HepG2 (cell line): ENCODE measurements around the gene METTL15. TPM values are rescaled to one million over a fixed set of nuclear protein-coding genes. Genes with fewer than 3 reads are reported as not detected.

Experiments
- HOXD1 ChIP-seq: sonication (generic); formaldehyde crosslinking; IDR thresholded peaks from 2 replicates; pipeline ENCODE4 v1.5.0; 2020; ENCODE audit warnings: missing genetic modification reagents
- MAZ ChIP-seq, 2 experiments: sonication (generic) in 1 of 2; formaldehyde crosslinking in 1 of 2; IDR thresholded peaks; 2 replicates each; pipeline versions ENCODE4 v1.5.0 to v1.6.1; 2012 to 2020; ENCODE audit warnings: low read depth in 2 of 2, mild to moderate bottlenecking in 2 of 2, borderline replicate concordance in 1 of 2, improper control_type of control experiment in 1 of 2, low read length in 1 of 2, missing genetic modification reagents in 1 of 2, moderate library complexity in 1 of 2
- NR1H2 ChIP-seq: sonication (generic); formaldehyde crosslinking; IDR thresholded peaks from 2 replicates; pipeline ENCODE4 v1.8.1; 2022; ENCODE audit warnings: low read depth, missing genetic modification reagents, borderline replicate concordance
- REL ChIP-seq: sonication (generic); formaldehyde crosslinking; conservative IDR thresholded peaks from 2 replicates; pipeline ENCODE4 v1.8.0; 2022; ENCODE audit warnings: mild to moderate bottlenecking, missing genetic modification reagents, moderate library complexity
- SNAPC4 ChIP-seq: sonication (generic); formaldehyde crosslinking; IDR thresholded peaks from 2 replicates; pipeline ENCODE4 v1.4.0; 2020; ENCODE audit warnings: mild to moderate bottlenecking, missing genetic modification reagents
- SNAPC5 ChIP-seq: sonication (generic); formaldehyde crosslinking; IDR thresholded peaks from 2 replicates; pipeline ENCODE4 v1.8.1; 2023; ENCODE audit warnings: mild to moderate bottlenecking, missing genetic modification reagents, borderline replicate concordance
- SRY ChIP-seq: sonication (generic); formaldehyde crosslinking; IDR thresholded peaks from 2 replicates; pipeline ENCODE4 v1.8.0; 2022; ENCODE audit warnings: mild to moderate bottlenecking, missing genetic modification reagents
- ZBTB20 ChIP-seq: sonication (generic); formaldehyde crosslinking; IDR thresholded peaks from 2 replicates; pipeline ENCODE4 v1.8.1; 2023; ENCODE audit warnings: missing genetic modification reagents, low read depth, mild to moderate bottlenecking, borderline replicate concordance
- ZNF468 ChIP-seq: sonication (generic); formaldehyde crosslinking; IDR thresholded peaks from 2 replicates; pipeline ENCODE4 v1.8.0; 2022; ENCODE audit warnings: mild to moderate bottlenecking, moderate library complexity, missing genetic modification reagents
- ZNF512 ChIP-seq: sonication (generic); formaldehyde crosslinking; IDR thresholded peaks from 2 replicates; pipeline ENCODE4 v1.4.0; 2020; ENCODE audit warnings: mild to moderate bottlenecking, missing genetic modification reagents
- ZNF768 ChIP-seq: sonication (generic); formaldehyde crosslinking; IDR thresholded peaks from 2 replicates; pipeline ENCODE4 v1.4.0; 2020; ENCODE audit warnings: missing genetic modification reagents
- ZNF879 ChIP-seq: sonication (generic); formaldehyde crosslinking; IDR thresholded peaks from 2 replicates; pipeline ENCODE4 v1.8.1; 2023; ENCODE audit warnings: missing genetic modification reagents
- polyA plus RNA-seq, 8 experiments: library from polyadenylated mRNA; depleted of rRNA in 3 of 8; stranded (reverse) in 7 of 8; unstranded in 1 of 8; fragments of >200 nt; fragmentation: Illumina TruSeq in 4 of 8; extraction: Trizol in 4 of 8; gene quantifications; 2 replicates each; pipeline versions ENCODE4 v1.2.1 to v1.2.3, GENCODE V29; 2011 to 2016; ENCODE audit warnings: low read depth in 4 of 8, missing spikeins in 1 of 8, mixed read lengths in 1 of 8; ENCODE audit not compliant: insufficient read depth in 1 of 8
- total RNA-seq, 5 experiments: library from RNA; depleted of rRNA; stranded (reverse); fragments of >200 nt; fragmentation: Illumina TruSeq; extraction: Trizol; gene quantifications; 2 replicates each; pipeline ENCODE4 v1.2.3, GENCODE V29; 2016; ENCODE audit warnings: low read depth in 1 of 5
- TF ChIP-seq, protein P1 (sequence below): sonication (generic); formaldehyde crosslinking; IDR thresholded peaks from 2 replicates; pipeline ENCODE4 v1.8.1; 2023; ENCODE audit warnings: missing genetic modification reagents, inconsistent platforms, borderline replicate concordance
- TF ChIP-seq, protein P2 (sequence below): sonication (generic); formaldehyde crosslinking; IDR thresholded peaks from 2 replicates; pipeline ENCODE4 v1.8.1; 2023; ENCODE audit warnings: mild to moderate bottlenecking, inconsistent platforms, moderate library complexity, missing genetic modification reagents, borderline replicate concordance
- TF ChIP-seq, protein P3 (sequence below): sonication (generic); formaldehyde crosslinking; IDR thresholded peaks from 2 replicates; pipeline ENCODE4 v1.5.1; 2020; ENCODE audit warnings: mild to moderate bottlenecking, missing genetic modification reagents, moderate library complexity
- TF ChIP-seq, protein P4 (sequence below): sonication (generic); formaldehyde crosslinking; IDR thresholded peaks from 2 replicates; pipeline ENCODE4 v1.4.0; 2020; ENCODE audit warnings: mild to moderate bottlenecking, missing genetic modification reagents

METTL15 gene
- total and polyA plus RNA-seq, 2 of the 13 experiments (the other 11 are each of a cell fraction or from before 2014, with no cell fraction given), result 6.5 to 14.0 TPM

- no peak for TF ChIP-seq SNAPC4
- no peak for TF ChIP-seq NR1H2 (CRISPR knock-in tag)
- TF ChIP-seq, protein P1, sequence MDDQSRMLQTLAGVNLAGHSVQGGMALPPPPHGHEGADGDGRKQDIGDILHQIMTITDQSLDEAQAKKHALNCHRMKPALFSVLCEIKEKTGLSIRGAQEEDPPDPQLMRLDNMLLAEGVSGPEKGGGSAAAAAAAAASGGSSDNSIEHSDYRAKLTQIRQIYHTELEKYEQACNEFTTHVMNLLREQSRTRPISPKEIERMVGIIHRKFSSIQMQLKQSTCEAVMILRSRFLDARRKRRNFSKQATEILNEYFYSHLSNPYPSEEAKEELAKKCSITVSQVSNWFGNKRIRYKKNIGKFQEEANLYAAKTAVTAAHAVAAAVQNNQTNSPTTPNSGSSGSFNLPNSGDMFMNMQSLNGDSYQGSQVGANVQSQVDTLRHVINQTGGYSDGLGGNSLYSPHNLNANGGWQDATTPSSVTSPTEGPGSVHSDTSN (CRISPR knock-in tag), result 0 out of 2 replicates have a peak, but pooled peaks have one; percentile 64
- TF ChIP-seq, protein P2, sequence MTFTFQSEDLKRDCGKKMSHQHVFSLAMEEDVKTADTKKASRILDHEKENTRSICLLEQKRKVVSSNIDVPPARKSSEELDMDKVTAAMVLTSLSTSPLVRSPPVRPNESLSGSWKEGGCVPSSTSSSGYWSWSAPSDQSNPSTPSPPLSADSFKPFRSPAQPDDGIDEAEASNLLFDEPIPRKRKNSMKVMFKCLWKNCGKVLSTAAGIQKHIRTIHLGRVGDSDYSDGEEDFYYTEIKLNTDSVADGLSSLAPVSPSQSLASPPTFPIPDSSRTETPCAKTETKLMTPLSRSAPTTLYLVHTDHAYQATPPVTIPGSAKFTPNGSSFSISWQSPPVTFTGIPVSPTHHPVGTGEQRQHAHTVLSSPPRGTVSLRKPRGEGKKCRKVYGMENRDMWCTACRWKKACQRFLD (CRISPR knock-in tag), result 0 out of 2 replicates have a peak, but pooled peaks have one; percentile 29
- no peak for TF ChIP-seq MAZ (IDR thresholded peaks at IDR 0.05; ENCODE audit: borderline replicate concordance, low read depth, low read length)
- peak; percentile 75 for TF ChIP-seq MAZ (CRISPR knock-in tag; IDR thresholded peaks at IDR 0.05; ENCODE audit: low read depth)
- peak; percentile 86; the same call in 1 of the 2 replicates for TF ChIP-seq ZNF512 (CRISPR knock-in tag)
- no peak for TF ChIP-seq ZNF879 (CRISPR knock-in tag)
- no peak for TF ChIP-seq REL (CRISPR knock-in tag)
- TF ChIP-seq SRY (CRISPR knock-in tag), result peak; percentile 88
- TF ChIP-seq, protein P3, sequence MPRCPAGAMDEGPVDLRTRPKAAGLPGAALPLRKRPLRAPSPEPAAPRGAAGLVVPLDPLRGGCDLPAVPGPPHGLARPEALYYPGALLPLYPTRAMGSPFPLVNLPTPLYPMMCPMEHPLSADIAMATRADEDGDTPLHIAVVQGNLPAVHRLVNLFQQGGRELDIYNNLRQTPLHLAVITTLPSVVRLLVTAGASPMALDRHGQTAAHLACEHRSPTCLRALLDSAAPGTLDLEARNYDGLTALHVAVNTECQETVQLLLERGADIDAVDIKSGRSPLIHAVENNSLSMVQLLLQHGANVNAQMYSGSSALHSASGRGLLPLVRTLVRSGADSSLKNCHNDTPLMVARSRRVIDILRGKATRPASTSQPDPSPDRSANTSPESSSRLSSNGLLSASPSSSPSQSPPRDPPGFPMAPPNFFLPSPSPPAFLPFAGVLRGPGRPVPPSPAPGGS (CRISPR knock-in tag), result no peak
- TF ChIP-seq ZBTB20 (CRISPR knock-in tag), result peak; percentile 86; the same call in 1 of the 2 replicates
- peak; percentile 87 for TF ChIP-seq HOXD1
- peak; percentile 87 for TF ChIP-seq ZNF768
- TF ChIP-seq ZNF468, result no peak
- TF ChIP-seq, protein P4, sequence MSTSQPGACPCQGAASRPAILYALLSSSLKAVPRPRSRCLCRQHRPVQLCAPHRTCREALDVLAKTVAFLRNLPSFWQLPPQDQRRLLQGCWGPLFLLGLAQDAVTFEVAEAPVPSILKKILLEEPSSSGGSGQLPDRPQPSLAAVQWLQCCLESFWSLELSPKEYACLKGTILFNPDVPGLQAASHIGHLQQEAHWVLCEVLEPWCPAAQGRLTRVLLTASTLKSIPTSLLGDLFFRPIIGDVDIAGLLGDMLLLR (CRISPR knock-in tag), result peak; percentile 73; the same call in 1 of the 2 replicates
- TF ChIP-seq SNAPC5 (CRISPR knock-in tag), result no peak
Measured at GRCh38 chr11:28110108-28110820, 2.1 kb downstream of the METTL15 start (continued).
